GM12892 (cell line): Measurements from ENCODE around the gene PKN2.
"Not testable (repeated sequence)": the region's sequence is repeated elsewhere in the genome, so short reads cannot be mapped to it uniquely, and the experiment has no call there.

Experiments
- DNase-seq: peaks from one replicate; pipeline ENCODE4 v3.0.0; 2011; ENCODE audit not compliant: insufficient read length
- FAIRE-seq: peaks from 2 replicates; lab custom pipeline; 2011; peaks lifted over from hg19 to GRCh38; lab: Jason Lieb, UNC
- POLR2A ChIP-seq: IDR thresholded peaks from 2 replicates; pipeline ENCODE4 v1.6.1; 2011; ENCODE audit warnings: low read depth, low read length, control low read depth
- POLR2AphosphoS5 ChIP-seq: IDR thresholded peaks from 2 replicates; pipeline ENCODE4 v1.6.1; 2011; ENCODE audit warnings: low read depth, low read length, control low read depth
- TAF1 ChIP-seq: IDR thresholded peaks from 2 replicates; pipeline ENCODE4 v1.6.1; 2011; ENCODE audit warnings: low read depth, mild to moderate bottlenecking, control low read depth, low read length, borderline replicate concordance

PKN2 gene

DNA sequence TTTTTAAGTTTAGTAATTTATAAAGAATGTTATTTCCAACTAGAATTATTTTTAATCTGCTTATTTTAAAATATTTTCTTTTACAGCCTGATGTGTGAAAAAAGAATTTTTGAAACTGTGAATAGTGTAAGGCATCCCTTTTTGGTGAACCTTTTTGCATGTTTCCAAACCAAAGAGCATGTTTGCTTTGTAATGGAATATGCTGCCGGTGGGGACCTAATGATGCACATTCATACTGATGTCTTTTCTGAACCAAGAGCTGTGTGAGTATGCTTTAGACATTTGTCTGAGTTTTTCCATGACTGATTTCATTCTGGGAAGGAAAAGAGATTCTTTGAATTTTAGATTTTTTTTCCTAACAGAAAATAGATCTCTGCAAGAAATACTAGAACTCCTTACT, 129.4 kb downstream of the PKN2 start:
- TF ChIP-seq POLR2A: no peak
- FAIRE-seq (no peak), DNase-seq (no peak)

DNA sequence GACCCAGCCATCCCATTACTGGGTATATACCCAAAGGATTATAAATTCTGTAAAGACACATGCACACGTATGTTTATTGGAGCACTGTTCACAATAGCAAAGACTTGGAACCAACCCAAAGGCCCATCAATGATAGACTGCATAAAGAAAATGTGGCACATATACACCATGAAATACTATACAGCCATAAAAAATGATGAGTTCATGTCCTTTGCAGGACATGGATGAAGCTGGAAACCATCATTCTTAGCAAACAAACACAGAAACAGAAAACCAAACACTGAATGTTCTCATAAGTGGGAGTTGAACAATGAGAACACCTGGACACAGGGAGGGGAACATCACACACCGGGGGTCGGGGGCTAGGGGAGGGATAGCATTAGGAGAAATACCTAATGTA, 135.6 kb downstream of the PKN2 start:
- not testable (repeated sequence) for FAIRE-seq, DNase-seq

DNA sequence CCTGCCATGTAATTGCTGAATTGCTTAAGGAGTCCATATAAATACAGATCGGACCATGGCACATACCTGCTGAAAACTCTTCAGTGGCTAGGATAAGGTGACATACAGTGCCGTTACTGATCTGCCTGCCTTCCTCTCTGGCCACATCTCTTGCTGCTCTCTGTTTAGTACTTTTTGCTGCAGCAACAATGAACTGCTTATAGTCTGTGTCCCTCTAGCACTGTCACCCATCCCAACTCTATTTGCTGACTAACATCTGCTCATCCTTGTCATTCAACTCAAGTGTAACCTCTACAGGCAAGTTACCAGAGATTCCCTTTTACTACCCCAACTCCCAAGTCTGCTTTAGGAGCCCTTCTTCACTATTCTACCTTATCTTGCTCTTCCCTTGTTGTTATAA, 141.6 kb downstream of the PKN2 start:
- TF ChIP-seq TAF1 (no peak), POLR2AphosphoS5 (no peak), POLR2A (no peak)
- FAIRE-seq: peak; percentile 14
- DNase-seq: no peak

DNA sequence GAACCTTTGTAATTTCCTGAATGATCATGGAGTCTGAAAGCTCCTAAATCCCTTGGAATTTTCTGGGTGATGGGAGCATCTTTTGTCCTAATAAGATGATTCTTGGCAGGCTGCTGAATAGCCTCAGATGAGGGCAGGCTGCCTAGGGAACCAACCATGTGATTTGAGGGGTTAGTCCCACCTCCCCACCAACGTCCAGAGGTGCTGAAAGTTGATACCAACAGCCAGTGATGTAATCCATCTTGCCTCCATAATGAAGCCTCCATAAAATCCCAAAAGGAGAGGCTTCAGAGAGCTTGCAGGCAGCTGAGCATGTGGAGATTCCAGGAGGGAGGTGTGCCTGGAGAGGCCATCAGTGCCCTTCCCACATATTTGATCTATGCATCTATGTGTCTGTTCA, 163.6 kb downstream of the PKN2 start:
- FAIRE-seq (no peak), DNase-seq (no peak)
- TF ChIP-seq POLR2A: no peak
- TF ChIP-seq TAF1: no peak
- TF ChIP-seq POLR2AphosphoS5: no peak

DNA sequence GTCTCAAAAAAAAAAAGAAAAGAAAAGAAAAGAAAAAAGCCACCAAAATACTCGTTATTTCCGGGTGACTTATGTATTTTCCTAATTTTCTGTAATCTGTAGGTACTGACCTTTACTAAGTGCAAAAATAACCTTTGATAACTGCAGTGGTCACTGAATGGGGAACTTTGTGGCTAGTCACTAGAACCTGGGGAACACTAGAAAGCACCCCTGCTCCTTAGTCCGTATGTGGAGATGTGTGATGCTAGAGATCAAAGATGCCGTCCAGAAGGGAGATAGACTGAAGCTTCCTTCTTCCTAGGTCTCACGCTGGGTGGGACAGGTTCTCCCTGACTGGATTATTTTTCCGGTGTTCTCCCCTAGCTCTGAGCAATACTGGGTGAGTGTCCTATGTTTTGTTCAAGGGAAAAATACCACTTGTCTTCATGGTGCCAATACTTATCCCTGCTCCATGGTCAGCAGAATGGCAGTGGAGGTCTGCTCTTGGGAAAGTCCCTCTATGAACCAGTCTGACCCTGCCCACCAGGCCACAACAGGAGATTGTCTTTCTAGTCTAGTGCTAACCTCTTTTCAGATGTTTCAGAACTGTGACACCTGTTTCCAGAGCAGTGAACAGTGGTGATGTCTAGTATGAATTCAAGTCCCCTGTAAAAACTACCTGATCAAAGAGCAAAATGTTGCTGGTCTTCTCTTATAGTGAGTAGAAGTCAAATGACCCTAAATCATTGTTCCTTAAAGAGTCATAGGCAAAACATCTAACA, 167.4 kb downstream of the PKN2 start:
- no peak for FAIRE-seq
- no peak for DNase-seq
- TF ChIP-seq TAF1: no peak
- no peak for TF ChIP-seq POLR2AphosphoS5
- no peak for TF ChIP-seq POLR2A

DNA sequence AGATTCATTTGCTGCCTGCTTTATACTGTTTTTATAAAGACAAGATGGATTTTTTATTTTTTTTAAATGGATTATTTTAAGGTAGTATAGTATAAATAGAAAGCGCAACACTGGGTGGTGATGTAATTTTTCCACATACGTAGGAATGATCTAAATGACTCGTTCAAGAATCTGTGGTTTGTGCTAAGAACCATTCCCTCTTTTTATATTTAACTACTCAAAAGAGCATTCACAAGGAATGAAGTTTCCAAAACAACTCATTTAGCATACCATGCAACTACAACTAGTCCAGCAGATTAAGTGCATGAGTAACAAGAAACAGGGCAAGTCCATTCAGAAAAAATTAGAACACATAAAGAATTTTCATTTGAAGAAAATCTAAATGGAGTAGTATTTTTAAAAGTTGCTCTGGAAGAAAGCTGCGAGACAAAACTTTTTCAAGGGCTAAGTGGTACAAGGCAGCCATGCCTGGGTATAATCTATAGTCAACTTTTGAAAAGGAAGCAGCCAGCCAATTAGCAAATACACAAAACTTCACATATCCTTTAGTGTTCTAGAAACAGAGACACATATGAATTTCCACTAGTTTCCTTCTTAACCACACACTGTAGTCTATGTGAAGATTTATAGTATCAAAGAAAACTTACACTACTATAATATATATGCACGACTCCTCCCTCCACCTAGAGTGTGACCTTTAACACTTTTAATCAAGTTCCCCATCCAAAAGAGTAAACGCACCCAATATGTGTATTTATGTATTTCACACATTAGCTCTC, 183.9 kb downstream of the PKN2 start:
- FAIRE-seq (no peak), DNase-seq (no peak)
- no peak for TF ChIP-seq POLR2AphosphoS5
- no peak for TF ChIP-seq POLR2A
- no peak for TF ChIP-seq TAF1

DNA sequence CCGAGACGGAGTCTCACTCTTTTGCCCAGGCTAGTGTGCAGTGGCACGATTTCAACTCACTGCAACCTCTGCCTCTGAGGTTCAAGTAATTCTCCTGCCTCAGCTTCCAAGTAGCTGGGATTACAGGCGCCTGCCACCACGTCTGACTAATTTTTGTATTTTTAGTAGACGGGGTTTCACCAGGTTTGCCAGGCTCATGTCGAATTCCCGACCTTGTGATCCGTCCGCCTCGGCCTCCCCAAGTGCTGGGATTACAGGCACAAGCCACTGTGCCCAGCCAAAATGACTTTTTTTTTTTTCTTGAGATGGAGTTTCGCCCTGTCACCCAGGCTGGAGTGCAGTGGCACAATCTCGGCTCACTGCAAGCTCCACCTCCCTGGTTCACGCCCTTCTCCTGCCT, 185.6 kb downstream of the PKN2 start:
- DNase-seq, FAIRE-seq: not testable (repeated sequence)

DNA sequence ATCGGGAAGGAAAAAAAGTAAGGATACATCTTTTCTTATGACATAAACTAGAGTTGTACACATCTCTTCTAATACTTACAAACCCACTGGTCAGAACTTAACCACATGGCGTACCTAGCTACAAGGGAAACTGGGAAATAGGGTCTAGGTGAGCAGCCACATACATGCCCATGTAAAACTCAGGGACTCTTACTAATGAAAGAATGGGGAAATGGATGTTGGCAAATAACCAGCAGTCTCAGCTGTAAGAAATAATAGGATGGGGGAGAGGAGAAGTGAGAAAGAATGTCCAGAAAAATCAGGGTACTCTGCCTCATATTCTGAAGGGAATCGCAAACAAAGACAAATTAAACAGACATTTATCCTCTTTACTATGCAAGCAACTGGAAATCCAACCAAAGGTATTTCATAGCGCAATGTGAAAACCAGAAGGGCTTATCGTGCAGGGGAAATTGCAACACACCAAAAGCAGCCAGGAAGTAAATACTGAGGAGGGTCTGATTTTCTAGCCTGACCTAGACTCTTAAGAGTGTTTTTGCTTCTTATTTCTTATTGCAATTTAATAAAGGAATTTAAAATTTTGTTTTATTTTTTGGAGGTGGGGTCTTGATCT, 189.8 kb downstream of the PKN2 start:
- DNase-seq (no peak), FAIRE-seq (no peak)
- TF ChIP-seq POLR2AphosphoS5 (no peak), POLR2A (no peak), TAF1 (no peak)

DNA sequence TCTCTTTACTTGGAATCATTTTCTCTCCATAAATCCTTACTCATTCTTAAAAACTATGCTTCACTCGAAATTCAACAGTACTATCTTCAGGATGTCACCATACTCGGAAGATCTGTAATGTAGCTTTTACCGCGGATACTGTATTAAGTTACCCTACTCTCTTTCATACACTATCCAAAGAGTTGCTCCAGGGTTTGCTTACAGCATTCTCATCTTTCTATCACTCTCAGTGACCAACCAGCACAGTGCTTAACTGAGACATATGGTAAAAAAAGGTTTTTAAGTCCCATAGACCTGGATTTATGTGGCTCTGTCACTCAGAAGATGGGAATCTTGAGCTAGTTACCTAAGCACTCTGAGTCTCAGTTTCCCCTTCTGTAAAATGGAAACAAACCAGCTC, 191.5 kb downstream of the PKN2 start:
- no peak for FAIRE-seq
- no peak for DNase-seq
- TF ChIP-seq POLR2A (no peak), TAF1 (no peak), POLR2AphosphoS5 (no peak)

DNA sequence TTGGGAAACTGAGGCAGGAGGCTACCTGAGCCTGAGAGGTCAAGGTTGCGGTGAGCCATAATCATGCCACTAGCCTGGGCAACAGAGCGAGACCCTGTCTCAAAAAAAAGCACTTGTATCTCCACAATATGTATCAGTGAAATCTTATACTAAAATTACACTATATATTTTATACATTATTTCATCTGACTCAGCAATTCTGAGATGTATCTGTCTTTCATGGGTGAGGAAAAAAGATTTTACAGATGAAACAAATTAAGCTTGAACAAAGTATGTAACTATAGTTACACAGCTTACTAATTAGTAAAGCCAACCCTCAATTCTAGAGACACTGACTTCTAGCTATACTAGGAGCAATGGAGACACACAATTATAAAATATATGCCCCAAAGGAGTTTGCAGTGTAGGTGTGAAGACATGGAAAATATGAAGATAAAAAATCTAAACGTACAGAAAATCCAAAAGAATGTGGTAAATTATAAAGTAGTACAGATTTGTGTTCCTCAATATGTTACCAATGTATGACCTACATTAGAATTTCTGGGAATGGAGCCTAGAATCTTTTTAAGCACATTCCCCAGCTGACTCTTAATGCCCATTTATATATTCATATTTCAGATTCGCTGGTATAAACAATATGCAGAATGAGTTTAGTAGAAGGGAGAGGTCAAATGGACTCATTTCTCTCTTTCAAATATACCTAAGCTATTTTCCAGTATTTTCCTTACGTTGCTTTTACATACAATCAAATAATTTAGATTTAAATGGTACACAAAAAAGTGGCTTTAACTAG, 192.7 kb downstream of the PKN2 start:
- no peak for TF ChIP-seq POLR2A
- TF ChIP-seq POLR2AphosphoS5: no peak
- no peak for TF ChIP-seq TAF1
- no peak for FAIRE-seq
- no peak for DNase-seq

DNA sequence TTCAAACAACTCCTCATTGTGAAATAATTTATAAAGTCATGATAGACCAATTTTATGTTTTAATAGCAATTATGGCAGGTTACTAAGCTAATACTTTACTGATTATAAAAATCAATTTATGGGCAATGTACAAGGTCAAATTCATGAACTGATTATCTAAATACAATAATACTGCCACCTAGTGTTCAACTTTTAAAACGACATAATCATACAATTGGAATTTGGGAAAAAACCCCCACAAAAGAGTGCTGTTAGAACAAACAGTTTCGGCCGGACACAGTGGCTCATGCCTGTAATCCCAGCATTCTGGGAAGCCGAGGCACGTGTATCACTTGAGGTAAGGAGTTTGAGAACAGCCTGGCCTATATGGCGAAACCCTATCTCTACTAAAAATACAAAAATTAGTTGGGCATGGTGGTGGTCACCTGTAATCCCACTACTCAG, 193.3 kb downstream of the PKN2 start:
- FAIRE-seq (peak; percentile 69), DNase-seq (no peak)
- TF ChIP-seq POLR2A: no peak
- no peak for TF ChIP-seq TAF1
- no peak for TF ChIP-seq POLR2AphosphoS5

DNA sequence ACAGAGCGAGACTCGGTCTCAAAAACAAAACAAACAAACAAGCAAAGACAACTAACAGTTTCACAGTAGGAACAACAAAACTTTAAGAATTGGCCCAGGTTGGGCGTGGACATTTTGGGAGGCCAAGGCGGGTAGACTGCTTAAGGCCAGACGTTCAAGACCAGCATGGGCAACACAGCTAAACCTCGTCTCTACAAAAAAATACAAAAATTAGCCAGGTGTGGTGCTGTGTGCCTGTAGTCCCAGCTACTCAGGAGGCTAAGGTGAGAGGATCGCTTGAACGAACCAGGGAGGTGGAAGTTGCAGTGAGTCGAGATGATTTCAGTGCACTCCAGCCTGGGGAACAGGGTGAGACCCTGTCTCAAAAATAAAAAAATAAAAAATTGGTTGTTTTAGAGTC, 193.8 kb downstream of the PKN2 start:
- no peak for TF ChIP-seq POLR2AphosphoS5
- TF ChIP-seq TAF1: no peak
- no peak for TF ChIP-seq POLR2A
- FAIRE-seq (no peak), DNase-seq (no peak)
